GM18511 (cell line): Measurements from ENCODE around the gene IFNK.
A peak's percentile ranks its signal among the peaks of the same experiment; 100 is the strongest.

Source experiments
- ATAC-seq: cut with Tn5 transposase; IDR thresholded peaks from one replicate; pipeline ENCODE4 v1.9.1; 2021; ENCODE audit warnings: mild to moderate bottlenecking, moderate library complexity; ENCODE audit not compliant: unreplicated experiment

IFNK gene

GRCh38 chr9:27537027-27537435 is 12.9 kb downstream of the IFNK start:
- no peak for ATAC-seq

- ATAC-seq, result no peak
Measured at GRCh38 chr9:27537756-27538155, 13.7 kb downstream of the IFNK start.

- ATAC-seq, result peak; percentile 58
Measured at GRCh38 chr9:27538647-27539046, 14.6 kb downstream of the IFNK start.

GRCh38 chr9:27539479-27540441 is 15.7 kb downstream of the IFNK start:
- ATAC-seq, result peak; percentile 47

GRCh38 chr9:27540502-27540901 is 16.4 kb downstream of the IFNK start:
- ATAC-seq, result no peak

- no peak for ATAC-seq
Measured at GRCh38 chr9:27541740-27542139, 17.6 kb downstream of the IFNK start.

- ATAC-seq, result no peak
Measured at GRCh38 chr9:27542508-27542907, 18.4 kb downstream of the IFNK start.

GRCh38 chr9:27545471-27545870 is 21.4 kb downstream of the IFNK start:
- no peak for ATAC-seq

- ATAC-seq, result peak; percentile 82
Measured at GRCh38 chr9:27548055-27548741, 24.1 kb downstream of the IFNK start.

- no peak for ATAC-seq
Measured at GRCh38 chr9:27549196-27549755, 25.2 kb downstream of the IFNK start.

- no peak for ATAC-seq
Measured at GRCh38 chr9:27554712-27555111, 30.6 kb downstream of the IFNK start.

- ATAC-seq, result no peak
Measured at GRCh38 chr9:27556470-27556869, 32.4 kb downstream of the IFNK start.

- no peak for ATAC-seq
Measured at GRCh38 chr9:27558307-27558706, 34.2 kb downstream of the IFNK start.

GRCh38 chr9:27560457-27560856 is 36.4 kb downstream of the IFNK start:
- no peak for ATAC-seq

- no peak for ATAC-seq
Measured at GRCh38 chr9:27561685-27562084, 37.6 kb downstream of the IFNK start.

GRCh38 chr9:27563738-27564430 is 39.8 kb downstream of the IFNK start:
- ATAC-seq, result peak; percentile 6

- peak; percentile 45 for ATAC-seq
Measured at GRCh38 chr9:27564670-27565069, 40.6 kb downstream of the IFNK start.

- no peak for ATAC-seq
Measured at GRCh38 chr9:27565696-27566095, 41.6 kb downstream of the IFNK start.

- ATAC-seq, result no peak
Measured at GRCh38 chr9:27566118-27566517, 42.0 kb downstream of the IFNK start.

- ATAC-seq, result no peak
Measured at GRCh38 chr9:27569406-27569805, 45.3 kb downstream of the IFNK start.

GRCh38 chr9:27571011-27571410 is 46.9 kb downstream of the IFNK start:
- no peak for ATAC-seq
